BE2C (cell line): ENCODE measurements around the gene PPP4R3A.

ENCODE experiments used
- DNase-seq: peaks from one replicate; pipeline ENCODE4 v3.0.0-alpha.2; 2020
- H3K27me3 ChIP-seq: fragments of 250-450 bp; sonication (Bioruptor Pico); 2 replicates; pipeline ENCODE4 v1.5.1; 2020; ENCODE audit warnings: mild to moderate bottlenecking
- H3K36me3 ChIP-seq: fragments of 250-450 bp; sonication (Bioruptor Pico); 2 replicates; pipeline ENCODE4 v1.5.1; 2020; ENCODE audit warnings: mild to moderate bottlenecking
- H3K4me1 ChIP-seq: fragments of 250-450 bp; sonication (Bioruptor Pico); 2 replicates; pipeline ENCODE4 v1.5.1; 2020
- H3K4me3 ChIP-seq: 2 replicates; pipeline ENCODE4 v1.5.1; 2011; ENCODE audit warnings: low read depth, low read length
- H3K9me3 ChIP-seq: fragments of 250-450 bp; sonication (Bioruptor Pico); 2 replicates; pipeline ENCODE4 v1.5.1; 2020
- CTCF ChIP-seq: IDR thresholded peaks from 2 replicates; pipeline ENCODE4 v1.5.1; 2012; ENCODE audit warnings: mild to moderate bottlenecking, low read depth, low read length

Gene PPP4R3A

GRCh38 chr14:91519239-91520036 is 9.3 kb upstream of the PPP4R3A start:
- Histone ChIP-seq H3K4me3 (no peak overlapping the region), H3K27me3 (no peaks in the 10 kb centered on the region), H3K9me3 (no peaks in the 10 kb centered on the region), H3K4me1 (no peaks in the 10 kb centered on the region), H3K36me3 (no peaks in the 10 kb centered on the region)
- TF ChIP-seq CTCF: no peak
- DNase-seq: no peak

- H3K4me3 ChIP-seq: no peak overlapping the region
- no peaks in the 10 kb centered on the region for H3K4me1 ChIP-seq
- no peaks in the 10 kb centered on the region for H3K9me3 ChIP-seq
- no peaks in the 10 kb centered on the region for H3K27me3 ChIP-seq
- TF ChIP-seq CTCF: no peak
- no peaks in the 10 kb centered on the region for H3K36me3 ChIP-seq
- DNase-seq: no peak
Observed at GRCh38 chr14:91516663-91517388, 6.7 kb upstream of the PPP4R3A start.

GRCh38 chr14:91515979-91516378 is 5.9 kb upstream of the PPP4R3A start:
- no peak for TF ChIP-seq CTCF
- no peaks in the 10 kb centered on the region for H3K27me3 ChIP-seq
- H3K4me1 ChIP-seq: no peaks in the 10 kb centered on the region
- DNase-seq: no peak
- no peak overlapping the region for H3K4me3 ChIP-seq
- no peaks in the 10 kb centered on the region for H3K9me3 ChIP-seq
- H3K36me3 ChIP-seq: no peaks in the 10 kb centered on the region

- peaks cover 15% of the 10 kb centered on the region for H3K36me3 ChIP-seq
- DNase-seq: no peak
- H3K27me3 ChIP-seq: no peaks in the 10 kb centered on the region
- no peaks in the 10 kb centered on the region for H3K9me3 ChIP-seq
- H3K4me1 ChIP-seq: no peaks in the 10 kb centered on the region
- peak overlapping the region; percentile 69 for H3K4me3 ChIP-seq
- TF ChIP-seq CTCF: no peak
Observed at GRCh38 chr14:91511043-91511383, 903 bp upstream of the PPP4R3A start.

GRCh38 chr14:91509878-91510170 is 286 bp downstream of the PPP4R3A start:
- TF ChIP-seq CTCF: no peak
- Histone ChIP-seq H3K27me3 (no peaks in the 10 kb centered on the region), H3K36me3 (peaks cover 27% of the 10 kb centered on the region), H3K4me3 (peak overlapping the region; percentile 69), H3K9me3 (no peaks in the 10 kb centered on the region), H3K4me1 (no peaks in the 10 kb centered on the region)
- no peak for DNase-seq

- DNase-seq: peak; percentile 25
- no peaks in the 10 kb centered on the region for H3K27me3 ChIP-seq
- no peak for TF ChIP-seq CTCF
Observed at GRCh38 chr14:91509083-91509877, 830 bp downstream of the PPP4R3A start.

More at GRCh38 chr14:91509083-91509877, 830 bp downstream of the PPP4R3A start:
- Histone ChIP-seq H3K36me3 (peaks cover 32% of the 10 kb centered on the region), H3K4me1 (no peaks in the 10 kb centered on the region), H3K4me3 (peak overlapping the region; percentile 69), H3K9me3 (no peaks in the 10 kb centered on the region)
